Measurements from ENCODE around the gene BRME1.
A peak's percentile ranks its signal among the peaks of the same experiment; 100 is the strongest.
"Not testable (repeated sequence)": the region's sequence is repeated elsewhere in the genome, so short reads cannot be mapped to it uniquely, and the experiment has no call there.

BRME1 gene

DNA sequence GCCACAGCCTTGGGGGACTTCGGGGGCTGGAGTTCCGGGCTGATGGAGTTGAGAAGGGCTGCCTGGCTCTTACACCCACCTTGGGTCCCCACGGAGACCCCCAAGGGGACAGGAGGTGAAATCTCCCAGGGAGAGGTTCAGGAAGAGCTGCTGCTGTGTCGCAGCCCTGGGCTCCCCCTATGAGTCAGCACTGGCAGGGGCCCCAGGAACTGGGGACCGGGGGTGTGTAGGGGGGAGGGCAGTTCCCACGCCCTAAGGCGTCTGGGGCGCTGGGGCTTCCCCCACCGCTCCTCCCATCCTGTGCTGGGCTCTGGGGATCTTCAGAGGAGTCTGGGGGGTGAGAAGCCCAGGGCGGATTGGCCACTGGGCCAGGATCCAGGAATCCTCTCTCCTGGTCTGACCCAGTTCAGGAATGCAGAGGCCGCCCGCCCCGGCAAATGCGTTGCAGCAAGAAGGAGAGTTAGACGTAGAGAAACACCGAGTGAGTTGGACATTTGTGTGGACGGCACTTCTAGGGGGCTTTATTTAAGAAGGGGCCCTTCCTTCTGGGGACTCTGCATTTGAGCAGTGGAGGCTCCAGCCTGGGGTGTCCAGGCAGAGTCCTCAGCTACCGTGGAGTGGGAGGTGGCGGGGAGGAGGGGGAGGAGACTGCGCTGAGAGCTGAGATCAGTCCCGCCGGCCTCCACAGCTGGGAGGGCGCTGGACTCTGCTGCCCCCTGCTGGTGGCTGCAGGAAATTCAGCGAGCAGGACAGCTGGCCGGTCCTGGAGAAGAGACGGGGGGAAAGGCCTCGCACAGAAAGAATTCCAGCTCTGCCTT is 44.0 kb downstream of the BRME1 start:
- peaks cover 3% of the 10 kb centered on the region; the same call in 1 of the 2 replicates for H3K4me1 ChIP-seq (ENCODE audit: insufficient read depth, low read length)
- no peak overlapping the region for H3K27ac ChIP-seq (ENCODE audit: low read length)

DNA sequence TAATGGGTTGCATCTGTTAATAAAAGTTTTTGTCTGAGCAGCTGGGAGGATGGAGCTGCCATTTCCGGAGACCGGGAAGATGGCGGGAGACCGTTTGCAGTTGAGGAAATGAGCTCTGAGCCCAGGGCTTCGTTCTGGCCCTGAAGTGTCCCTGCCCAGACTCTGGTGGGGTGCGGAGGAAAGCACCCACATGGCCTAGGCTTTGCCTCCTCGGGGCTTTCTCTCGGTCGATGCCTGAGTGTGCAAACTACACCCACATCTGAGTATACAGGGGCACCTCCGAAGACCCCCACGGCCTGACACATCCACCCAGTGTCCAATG is 44.6 kb downstream of the BRME1 start:
- H3K9me3 ChIP-seq (ENCODE audit: insufficient read depth, low read depth, low read length) = no peaks in the 10 kb centered on the region
- no peak overlapping the region for H3K27ac ChIP-seq (ENCODE audit: low read length)
- H3K36me3 ChIP-seq (ENCODE audit: insufficient read depth, low read depth, low read length) = no peaks in the 10 kb centered on the region
- peaks cover 3% of the 10 kb centered on the region; the same call in 1 of the 2 replicates for H3K4me1 ChIP-seq (ENCODE audit: insufficient read depth, low read length)
- peaks cover 43% of the 10 kb centered on the region for H3K27me3 ChIP-seq (ENCODE audit: insufficient read depth, low read length)
- peak overlapping the region; percentile 56; the same call in 1 of the 2 replicates for H3K9ac ChIP-seq (ENCODE audit: low read depth, low read length)
- peak overlapping the region; percentile 68; the same call in 1 of the 2 replicates for H3K4me3 ChIP-seq (ENCODE audit: low read length)

More for the DNA sequence above, 44.0 kb downstream of the BRME1 start:
- Histone ChIP-seq H3K9me3 (ENCODE audit: insufficient read depth, low read depth, low read length) (no peaks in the 10 kb centered on the region), H3K36me3 (ENCODE audit: insufficient read depth, low read depth, low read length) (no peaks in the 10 kb centered on the region), H3K9ac (ENCODE audit: low read depth, low read length) (peak overlapping the region; percentile 56; the same call in 1 of the 2 replicates), H3K27me3 (ENCODE audit: insufficient read depth, low read length) (peaks cover 49% of the 10 kb centered on the region), H3K4me3 (ENCODE audit: low read length) (peak overlapping the region; percentile 68; the same call in 1 of the 2 replicates)

DNA sequence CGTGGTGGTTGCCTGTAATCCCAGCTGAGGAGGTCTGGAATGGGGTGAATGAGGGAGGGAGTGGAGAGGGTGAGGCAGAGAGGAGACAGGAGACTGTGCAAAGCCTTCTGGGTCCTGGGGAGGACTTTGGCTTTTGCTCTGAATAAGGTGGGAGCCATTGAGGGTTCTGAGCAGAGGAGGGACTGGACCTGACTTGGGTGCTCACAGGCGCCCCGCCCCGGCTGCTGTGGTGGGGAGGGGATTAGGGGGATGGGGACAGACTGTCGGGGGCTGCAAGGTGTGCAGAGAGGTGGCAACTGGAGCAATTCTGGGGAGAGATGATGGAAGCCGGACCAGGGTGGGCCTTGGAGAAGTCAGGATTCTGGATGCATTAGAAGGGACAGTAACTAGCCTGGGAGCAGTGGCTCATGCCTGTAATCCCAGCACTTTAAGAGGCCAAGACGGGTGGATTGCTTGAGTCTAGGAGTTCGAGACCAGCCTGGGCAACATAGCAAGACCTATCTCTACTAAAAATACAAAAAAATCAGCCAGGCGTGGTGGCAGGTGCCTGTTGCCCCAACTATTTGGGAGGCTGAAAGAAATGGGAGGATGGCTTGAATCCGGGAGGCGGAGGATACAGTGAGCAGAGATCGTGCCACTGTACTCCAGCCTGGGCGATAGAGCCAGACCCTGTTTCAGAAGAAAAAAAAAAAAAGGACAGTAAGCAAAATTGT is 45.1 kb downstream of the BRME1 start:
- H3K9me3 ChIP-seq (ENCODE audit: insufficient read depth, low read depth, low read length) = no peaks in the 10 kb centered on the region
- H3K27ac ChIP-seq (ENCODE audit: low read length) = no peak overlapping the region
- H3K9ac ChIP-seq (ENCODE audit: low read depth, low read length) = peak overlapping the region; percentile 56; the same call in 1 of the 2 replicates
- peaks cover 38% of the 10 kb centered on the region for H3K27me3 ChIP-seq (ENCODE audit: insufficient read depth, low read length)
- no peak overlapping the region for H3K4me3 ChIP-seq (ENCODE audit: low read length)
- H3K4me1 ChIP-seq (ENCODE audit: insufficient read depth, low read length) = peaks cover 3% of the 10 kb centered on the region; the same call in 1 of the 2 replicates
- H3K36me3 ChIP-seq (ENCODE audit: insufficient read depth, low read depth, low read length) = no peaks in the 10 kb centered on the region

DNA sequence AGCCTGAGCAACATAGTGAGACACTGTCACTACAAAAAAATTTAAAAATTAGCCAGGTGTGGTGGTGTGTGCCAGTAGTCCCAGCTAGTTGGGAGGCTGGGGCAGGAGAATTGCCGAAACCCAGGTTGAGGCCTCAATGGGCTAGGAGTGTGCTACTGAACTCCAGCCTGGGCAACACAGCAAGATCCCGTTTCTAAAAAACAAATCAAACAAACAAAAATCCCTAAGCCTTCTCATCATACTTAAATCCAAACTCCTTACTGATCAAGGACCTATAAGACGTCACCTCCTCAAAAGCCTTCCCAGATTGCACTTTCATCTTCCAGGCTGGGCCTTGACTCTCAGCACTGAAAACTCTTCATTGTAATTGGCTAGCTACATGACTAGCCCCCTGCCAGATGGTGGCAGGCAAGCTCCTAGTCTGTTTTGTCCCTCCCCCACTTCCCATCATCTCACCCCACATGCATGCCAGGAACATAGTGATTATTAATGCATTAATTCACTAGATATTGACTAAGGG is 46.5 kb downstream of the BRME1 start:
- Histone ChIP-seq H3K9me3 (ENCODE audit: insufficient read depth, low read depth, low read length) (no peaks in the 10 kb centered on the region), H3K9ac (ENCODE audit: low read depth, low read length) (no peak overlapping the region), H3K36me3 (ENCODE audit: insufficient read depth, low read depth, low read length) (no peaks in the 10 kb centered on the region), H3K4me3 (ENCODE audit: low read length) (no peak overlapping the region), H3K27ac (ENCODE audit: low read length) (no peak overlapping the region), H3K27me3 (ENCODE audit: insufficient read depth, low read length) (peaks cover 28% of the 10 kb centered on the region), H3K4me1 (ENCODE audit: insufficient read depth, low read length) (peaks cover 3% of the 10 kb centered on the region; the same call in 1 of the 2 replicates)

DNA sequence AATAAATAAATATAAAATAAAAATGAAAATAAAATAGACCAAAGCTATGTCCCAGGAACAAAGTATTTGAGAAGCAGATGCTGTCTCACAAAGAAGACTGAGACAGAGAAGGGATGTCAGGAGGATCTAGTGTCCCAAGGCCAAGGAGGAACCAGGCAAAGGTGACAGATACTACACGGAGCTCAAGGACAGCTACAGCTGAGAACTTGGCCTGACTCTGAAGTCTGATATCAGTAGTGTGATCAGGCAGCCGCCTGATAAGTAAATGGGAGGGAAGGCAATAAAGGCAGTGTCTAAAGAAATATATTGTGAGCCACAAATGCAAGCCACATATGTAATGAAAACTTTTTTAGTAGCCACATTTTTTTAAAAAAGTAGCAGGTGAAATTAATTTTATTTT is 49.4 kb downstream of the BRME1 start:
- H3K27ac ChIP-seq (ENCODE audit: low read length) = no peak overlapping the region
- peaks cover 10% of the 10 kb centered on the region; the same call in 1 of the 2 replicates for H3K27me3 ChIP-seq (ENCODE audit: insufficient read depth, low read length)
- H3K9ac ChIP-seq (ENCODE audit: low read depth, low read length) = no peak overlapping the region
- H3K4me3 ChIP-seq (ENCODE audit: low read length) = no peak overlapping the region
- H3K9me3 ChIP-seq (ENCODE audit: insufficient read depth, low read depth, low read length) = no peaks in the 10 kb centered on the region
- no peaks in the 10 kb centered on the region; the same call in 1 of the 2 replicates for H3K4me1 ChIP-seq (ENCODE audit: insufficient read depth, low read length)
- H3K36me3 ChIP-seq (ENCODE audit: insufficient read depth, low read depth, low read length) = no peaks in the 10 kb centered on the region

DNA sequence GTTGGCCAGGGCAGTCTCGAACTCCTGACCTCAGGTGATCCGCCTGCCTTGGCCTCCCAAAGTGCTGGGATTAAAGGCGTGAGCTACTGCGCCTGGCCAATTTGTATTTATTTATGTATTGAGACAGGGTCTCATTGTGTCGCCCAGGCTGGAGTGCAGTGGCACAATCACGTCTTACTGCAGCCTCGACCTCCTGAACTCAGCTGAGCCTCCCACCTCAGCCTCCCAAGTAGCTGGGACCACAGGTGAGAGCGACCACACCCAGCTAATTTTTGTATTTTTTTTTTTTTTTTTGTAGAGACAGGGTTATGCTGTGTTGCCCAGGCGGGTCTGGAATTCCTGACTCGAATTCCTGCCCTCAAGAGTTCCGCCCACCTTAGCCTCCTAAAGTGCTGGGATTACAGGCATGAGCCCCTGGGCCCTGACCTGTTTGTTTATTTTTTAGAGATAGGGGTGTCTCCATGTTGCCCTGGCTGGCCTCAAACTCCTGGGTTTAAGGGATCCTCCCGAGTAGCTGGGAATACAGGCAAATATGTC is 53.7 kb downstream of the BRME1 start:
- not testable (repeated sequence) for H3K4me3 ChIP-seq (ENCODE audit: low read length); H3K36me3 ChIP-seq (ENCODE audit: insufficient read depth, low read depth, low read length); H3K9me3 ChIP-seq (ENCODE audit: insufficient read depth, low read depth, low read length); H3K27me3 ChIP-seq (ENCODE audit: insufficient read depth, low read length); H3K9ac ChIP-seq (ENCODE audit: low read depth, low read length); H3K27ac ChIP-seq (ENCODE audit: low read length)
- peaks cover 14% of the 10 kb centered on the region for H3K4me1 ChIP-seq (ENCODE audit: insufficient read depth, low read length)

DNA sequence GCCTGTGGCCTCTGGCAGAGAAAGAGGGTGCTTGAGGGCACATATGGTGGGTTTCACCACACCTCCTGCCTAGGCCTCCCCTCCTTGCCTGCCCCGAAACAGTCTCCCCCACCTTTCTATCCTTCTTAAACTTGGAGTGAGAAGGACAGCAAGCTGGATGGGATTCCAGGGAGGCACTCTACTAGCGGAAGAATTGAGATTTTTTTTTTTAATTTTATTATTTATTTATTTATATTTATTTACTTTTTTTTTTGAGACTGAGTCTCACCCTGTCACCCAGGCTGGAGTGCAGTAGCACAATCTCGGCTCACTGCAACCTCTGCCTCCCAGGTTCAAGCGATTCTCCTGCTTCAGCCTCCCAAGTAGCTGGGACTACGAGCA is 54.2 kb downstream of the BRME1 start:
- H3K27ac ChIP-seq (ENCODE audit: low read length); H3K36me3 ChIP-seq (ENCODE audit: insufficient read depth, low read depth, low read length); H3K9ac ChIP-seq (ENCODE audit: low read depth, low read length); H3K9me3 ChIP-seq (ENCODE audit: insufficient read depth, low read depth, low read length); H3K27me3 ChIP-seq (ENCODE audit: insufficient read depth, low read length); H3K4me3 ChIP-seq (ENCODE audit: low read length): not testable (repeated sequence)
- H3K4me1 ChIP-seq (ENCODE audit: insufficient read depth, low read length) = peaks cover 14% of the 10 kb centered on the region

DNA sequence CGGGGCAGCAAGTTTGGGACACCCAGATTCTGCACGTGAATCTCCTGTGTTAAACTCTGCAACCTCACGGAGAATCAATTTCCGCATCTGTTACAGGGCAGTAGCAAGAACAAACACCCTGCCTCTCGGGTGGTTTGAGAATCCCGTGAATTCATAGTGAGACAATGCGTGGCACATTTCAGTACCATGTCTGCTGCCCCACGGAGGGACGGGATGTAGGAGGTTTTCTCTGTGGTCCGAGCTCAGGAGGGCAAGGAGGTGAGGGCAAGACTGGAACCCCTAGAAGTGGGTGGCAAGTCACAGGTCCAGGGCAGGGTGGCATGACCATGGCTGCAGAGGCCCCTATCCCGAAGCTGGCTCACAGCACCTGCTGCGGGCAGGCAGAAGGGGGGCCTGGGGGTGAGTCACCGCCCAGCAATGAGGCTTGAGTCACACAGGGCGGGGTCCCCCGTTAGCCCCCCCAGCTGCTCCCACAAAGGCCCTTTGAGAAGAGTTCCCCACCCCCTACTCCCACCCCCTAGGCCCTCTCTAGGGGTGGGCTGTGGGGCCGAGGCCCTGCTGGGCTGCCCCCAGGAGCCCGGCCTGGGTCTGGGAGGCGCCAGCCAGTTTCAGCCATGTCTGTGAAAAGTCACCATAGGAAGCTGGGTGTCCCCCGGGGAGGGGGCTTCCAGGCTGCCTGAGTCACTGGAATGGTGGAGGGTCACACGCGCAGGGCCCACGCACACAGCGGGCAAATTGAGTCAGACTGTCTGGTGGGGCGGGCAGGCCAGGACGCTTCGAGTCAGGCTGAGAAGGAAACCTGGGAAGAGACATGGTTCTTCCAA is 54.8 kb downstream of the BRME1 start:
- H3K4me1 ChIP-seq (ENCODE audit: insufficient read depth, low read length) = peaks cover 14% of the 10 kb centered on the region
- no peak overlapping the region for H3K27ac ChIP-seq (ENCODE audit: low read length)
- no peaks in the 10 kb centered on the region for H3K9me3 ChIP-seq (ENCODE audit: insufficient read depth, low read depth, low read length)
- H3K27me3 ChIP-seq (ENCODE audit: insufficient read depth, low read length) = peaks cover 5% of the 10 kb centered on the region
- peak overlapping the region; percentile 45 for H3K4me3 ChIP-seq (ENCODE audit: low read length)
- H3K36me3 ChIP-seq (ENCODE audit: insufficient read depth, low read depth, low read length) = no peaks in the 10 kb centered on the region
- peak overlapping the region; percentile 38; the same call in 1 of the 2 replicates for H3K9ac ChIP-seq (ENCODE audit: low read depth, low read length)

DNA sequence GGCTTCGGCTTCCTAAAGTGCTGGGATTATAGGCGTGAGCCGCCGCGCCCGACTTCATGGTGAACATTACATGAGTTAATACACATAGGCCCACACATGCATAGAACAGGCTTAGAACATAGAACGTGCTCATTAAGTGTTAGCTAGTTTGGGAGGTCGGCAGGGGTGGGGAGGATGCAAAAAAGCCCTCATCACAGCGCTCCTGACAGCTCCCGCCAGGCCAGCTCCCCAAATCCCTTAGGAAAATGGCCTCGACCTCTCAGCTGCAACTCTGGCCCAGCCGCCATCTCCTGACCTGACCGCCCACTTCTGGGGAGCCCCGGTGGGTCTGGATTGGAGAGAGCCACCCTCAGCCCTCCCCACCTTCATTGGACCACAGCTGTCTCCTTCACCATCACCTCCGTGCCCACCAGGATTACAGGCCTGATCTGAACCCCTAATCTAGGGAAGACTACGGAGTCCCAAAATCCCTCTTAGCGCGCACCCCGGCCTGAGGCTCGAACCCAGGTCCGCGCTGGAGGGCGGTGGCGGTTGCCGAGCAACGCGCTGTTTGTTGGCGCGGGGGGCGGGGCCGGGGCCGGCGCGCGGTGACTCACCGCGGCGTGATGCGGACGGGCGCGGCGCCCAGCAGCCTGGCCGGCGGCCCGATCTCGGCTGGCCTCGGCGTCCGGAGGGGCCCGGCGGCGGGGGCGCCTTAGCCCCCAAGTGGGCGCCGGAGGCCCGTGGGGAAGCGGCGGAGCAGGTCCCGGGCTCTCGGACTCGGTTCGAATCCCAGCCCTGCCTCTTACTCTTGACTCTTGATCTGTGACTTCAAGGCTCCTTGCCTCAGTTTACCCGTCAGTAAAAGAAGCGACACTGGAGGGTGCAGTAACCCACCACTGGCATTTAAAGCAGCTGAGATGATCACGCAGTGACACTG is 55.7 kb downstream of the BRME1 start:
- H3K9me3 ChIP-seq (ENCODE audit: insufficient read depth, low read depth, low read length) = no peaks in the 10 kb centered on the region
- H3K4me3 ChIP-seq (ENCODE audit: low read length) = peak overlapping the region; percentile 49
- peaks cover 5% of the 10 kb centered on the region for H3K27me3 ChIP-seq (ENCODE audit: insufficient read depth, low read length)
- peaks cover 14% of the 10 kb centered on the region for H3K4me1 ChIP-seq (ENCODE audit: insufficient read depth, low read length)
- no peaks in the 10 kb centered on the region for H3K36me3 ChIP-seq (ENCODE audit: insufficient read depth, low read depth, low read length)
- H3K9ac ChIP-seq (ENCODE audit: low read depth, low read length) = peak overlapping the region; percentile 48; the same call in 1 of the 2 replicates
- peak overlapping the region; percentile 25 for H3K27ac ChIP-seq (ENCODE audit: low read length)

DNA sequence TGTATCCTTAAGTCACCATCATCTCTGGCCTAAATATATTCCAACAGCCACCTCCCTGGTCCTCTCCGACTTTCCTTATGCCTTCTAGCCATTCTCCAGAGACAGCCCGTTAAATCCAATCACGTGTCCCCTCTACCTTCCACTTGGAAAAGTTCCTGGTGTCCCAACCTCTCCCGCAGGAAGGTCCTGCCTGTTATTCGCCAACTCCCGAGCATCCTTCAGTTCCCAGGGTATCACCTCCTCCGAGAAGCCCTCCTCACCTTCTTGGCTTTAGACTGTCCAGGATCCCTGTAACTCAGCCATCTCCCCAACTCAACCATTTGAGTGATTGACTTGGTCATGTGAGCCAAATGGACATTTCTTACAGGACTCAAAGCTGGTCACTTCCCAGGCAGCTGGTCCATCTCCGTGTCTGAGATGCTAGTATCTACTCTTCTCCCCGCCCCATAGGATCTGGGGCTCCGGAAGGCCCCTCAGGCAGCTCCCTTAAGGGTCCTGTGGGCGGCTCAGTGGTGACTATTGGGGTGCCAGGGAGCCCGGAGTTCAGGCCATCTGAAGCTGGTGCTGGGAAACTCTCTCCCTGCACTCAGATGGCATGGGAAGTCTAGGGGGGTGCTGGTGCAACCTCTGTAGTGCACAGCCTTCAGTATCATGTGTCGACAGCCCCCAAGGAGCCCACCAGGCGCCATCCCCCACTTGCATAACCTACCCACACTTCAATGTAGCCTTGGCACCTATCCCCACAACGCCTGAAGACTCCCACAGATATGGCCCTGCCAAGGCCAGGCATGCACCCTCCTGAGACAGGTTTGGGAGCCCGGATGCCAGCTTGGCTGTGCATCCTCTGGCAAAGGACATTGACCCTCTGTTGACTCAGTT is 56.9 kb downstream of the BRME1 start:
- Histone ChIP-seq H3K4me3 (ENCODE audit: low read length) (no peak overlapping the region), H3K36me3 (ENCODE audit: insufficient read depth, low read depth, low read length) (no peaks in the 10 kb centered on the region), H3K4me1 (ENCODE audit: insufficient read depth, low read length) (peaks cover 16% of the 10 kb centered on the region), H3K27me3 (ENCODE audit: insufficient read depth, low read length) (peaks cover 5% of the 10 kb centered on the region), H3K9ac (ENCODE audit: low read depth, low read length) (no peak overlapping the region), H3K27ac (ENCODE audit: low read length) (no peak overlapping the region), H3K9me3 (ENCODE audit: insufficient read depth, low read depth, low read length) (no peaks in the 10 kb centered on the region)
